Vagina (tissue), 2 donors: ENCODE data around the gene PPP2R5D. TPM values are rescaled to one million over a fixed set of nuclear protein-coding genes. Genes with fewer than 3 reads are reported as not detected.
A peak's percentile ranks its signal among the peaks of the same experiment; 100 is the strongest.

Source experiments
- DNase-seq, 2 donors: peaks; one replicate each; pipeline ENCODE4 v3.0.0-alpha.2; 2017; ENCODE audit errors: extremely low spot score in 2 of 2
- H3K27ac ChIP-seq: fragments of 200-600 bp; sonication (generic); one replicate; pipeline ENCODE4 v1.5.1; 2019
- H3K27me3 ChIP-seq: fragments of 200-600 bp; sonication (generic); one replicate; pipeline ENCODE4 v1.5.1; 2019
- H3K36me3 ChIP-seq, 2 donors: fragments of 200-600 bp; sonication (generic); one replicate each; pipeline ENCODE4 v1.5.1; 2017 to 2019
- H3K4me1 ChIP-seq: fragments of 200-600 bp; sonication (generic); one replicate; pipeline ENCODE4 v1.5.1; 2019
- H3K4me3 ChIP-seq, 2 donors: fragments of 200-600 bp; sonication (generic); 1 replicate in 1 of 2; 2 replicates in 1 of 2; pipeline ENCODE4 v1.5.1; 2016 to 2019
- H3K9me3 ChIP-seq: fragments of 200-600 bp; sonication (generic); one replicate; pipeline ENCODE4 v1.5.1; 2019
- CTCF ChIP-seq, 3 experiments: fragments of 450-650 bp in 2 of 3; fragments of 200-600 bp in 1 of 3; sonication (generic) in 1 of 3; IDR thresholded peaks; one replicate each; pipeline ENCODE4 v1.5.1; 2017 to 2019; ENCODE audit warnings: antibody characterized with exemption in 3 of 3, mild to moderate bottlenecking in 2 of 3, moderate library complexity in 2 of 3
- POLR2A ChIP-seq, 2 donors: fragments of 450-650 bp; IDR thresholded peaks; one replicate each; pipeline ENCODE4 v1.6.1; 2017; ENCODE audit warnings: antibody characterized with exemption in 2 of 2, mild to moderate bottlenecking in 2 of 2, moderate library complexity in 2 of 2
- POLR2AphosphoS5 ChIP-seq, 2 donors: sonication (generic); formaldehyde crosslinking; IDR thresholded peaks; one replicate each; pipeline ENCODE4 v1.9.0; 2017; ENCODE audit warnings: antibody characterized with exemption in 2 of 2, mild to moderate bottlenecking in 2 of 2, low read depth in 1 of 2; ENCODE audit not compliant: insufficient read depth in 1 of 2
- intact Hi-C: fragments of 100-400 bp; cut with DNase I; formaldehyde crosslinking; loops from one replicate; pipeline ENCODE4 v1.15.1; 2023
- total RNA-seq: library from RNA; depleted of rRNA; stranded (reverse); fragments of >200 nt; gene quantifications from one replicate; pipeline ENCODE4 v1.2.3, GENCODE V29; 2016

PPP2R5D gene
- total RNA-seq, 1 donor from 2014 or later = 26.3 TPM

- Histone ChIP-seq H3K27ac (peak overlapping the region; percentile 89), H3K4me1 (peaks cover 49% of the 10 kb centered on the region), H3K4me3 (peak overlapping the region; percentile 71 to 83), H3K36me3 (no peaks in the 10 kb centered on the region), H3K27me3 (no peaks in the 10 kb centered on the region), H3K9me3 (no peaks in the 10 kb centered on the region)
- DNase-seq = no peak
- TF ChIP-seq POLR2A (IDR thresholded peaks at IDR 0.05) = no peak
- intact Hi-C loops = loop anchor here (2.0 kb wide), 1 partner anchor 75 kb away; no protein-coding TSS in a partner anchor
Observed at GRCh38 chr6:42979523-42980177, 4.7 kb upstream of the PPP2R5D start.

- Histone ChIP-seq H3K9me3 (no peaks in the 10 kb centered on the region), H3K36me3 (no peaks in the 10 kb centered on the region), H3K4me3 (no peak overlapping the region), H3K27me3 (no peaks in the 10 kb centered on the region), H3K27ac (no peak overlapping the region), H3K4me1 (peaks cover 57% of the 10 kb centered on the region)
- intact Hi-C loops = loop anchor here (2.0 kb wide), 1 partner anchor 77 kb away; no protein-coding TSS in a partner anchor
- no peak for DNase-seq
- TF ChIP-seq POLR2A (IDR thresholded peaks at IDR 0.05) = no peak
- no peak for TF ChIP-seq POLR2AphosphoS5 (IDR thresholded peaks at IDR 0.05; ENCODE audit: insufficient read depth in 1 of 2, low read depth in 1 of 2)
- no peak for TF ChIP-seq CTCF (IDR thresholded peaks at IDR 0.05)
Observed at GRCh38 chr6:42981836-42982235, 2.5 kb upstream of the PPP2R5D start.

GRCh38 chr6:42984924-42985475 lies 630 bp downstream of the PPP2R5D start:
- Histone ChIP-seq H3K27me3 (no peaks in the 10 kb centered on the region), H3K36me3 (peaks cover 0 to 8% of the 10 kb centered on the region in 2 donors), H3K27ac (peak overlapping the region; percentile 90), H3K4me1 (peaks cover 62% of the 10 kb centered on the region), H3K9me3 (no peaks in the 10 kb centered on the region), H3K4me3 (peak overlapping the region; percentile 95 to 96)
- intact Hi-C loops = loop anchor here (5.0 kb wide), 1 partner anchor 67 kb away; the partner anchor contains the start of gene CUL7
- TF ChIP-seq POLR2AphosphoS5 (IDR thresholded peaks at IDR 0.05; ENCODE audit: insufficient read depth in 1 of 2, low read depth in 1 of 2) (no peak), CTCF (IDR thresholded peaks at IDR 0.05) (no peak), POLR2A (IDR thresholded peaks at IDR 0.05) (no peak)
- no peak for DNase-seq

GRCh38 chr6:42987533-42988451 lies 3.4 kb downstream of the PPP2R5D start:
- Histone ChIP-seq H3K4me1 (peaks cover 57% of the 10 kb centered on the region), H3K9me3 (no peaks in the 10 kb centered on the region), H3K4me3 (no peak overlapping the region), H3K27me3 (no peaks in the 10 kb centered on the region), H3K27ac (peak overlapping the region; percentile 48), H3K36me3 (peaks cover 0 to 13% of the 10 kb centered on the region in 2 donors)
- intact Hi-C loops = loop anchor here (5.0 kb wide), 1 partner anchor 65 kb away; the partner anchor contains the start of gene CUL7
- no peak for DNase-seq
- TF ChIP-seq CTCF (IDR thresholded peaks at IDR 0.05) = no peak
- no peak for TF ChIP-seq POLR2A (IDR thresholded peaks at IDR 0.05)
- TF ChIP-seq POLR2AphosphoS5 (IDR thresholded peaks at IDR 0.05; ENCODE audit: insufficient read depth in 1 of 2, low read depth in 1 of 2) = no peak

GRCh38 chr6:42988486-42989020 lies 4.2 kb downstream of the PPP2R5D start:
- TF ChIP-seq POLR2AphosphoS5 (IDR thresholded peaks at IDR 0.05; ENCODE audit: insufficient read depth in 1 of 2, low read depth in 1 of 2) (no peak), CTCF (IDR thresholded peaks at IDR 0.05) (no peak), POLR2A (IDR thresholded peaks at IDR 0.05) (no peak)
- peaks cover 52% of the 10 kb centered on the region for H3K4me1 ChIP-seq
- DNase-seq = no peak
- intact Hi-C loops = loop anchor here (5.0 kb wide), 1 partner anchor 64 kb away; the partner anchor contains the start of gene CUL7
- peak overlapping the region; percentile 44 for H3K27ac ChIP-seq
- peaks cover 0 to 13% of the 10 kb centered on the region in 2 donors for H3K36me3 ChIP-seq
- H3K4me3 ChIP-seq = no peak overlapping the region
- H3K27me3 ChIP-seq = no peaks in the 10 kb centered on the region
- H3K9me3 ChIP-seq = no peaks in the 10 kb centered on the region
